ENCODE results near the gene PRKAG2. TPM values are rescaled to one million over a fixed set of nuclear protein-coding genes. Genes with fewer than 3 reads are reported as not detected.
A peak's percentile ranks its signal among the peaks of the same experiment; 100 is the strongest.

PRKAG2 gene
- total RNA-seq, 1 experiment from 2014 or later = 9.4 TPM

DNA sequence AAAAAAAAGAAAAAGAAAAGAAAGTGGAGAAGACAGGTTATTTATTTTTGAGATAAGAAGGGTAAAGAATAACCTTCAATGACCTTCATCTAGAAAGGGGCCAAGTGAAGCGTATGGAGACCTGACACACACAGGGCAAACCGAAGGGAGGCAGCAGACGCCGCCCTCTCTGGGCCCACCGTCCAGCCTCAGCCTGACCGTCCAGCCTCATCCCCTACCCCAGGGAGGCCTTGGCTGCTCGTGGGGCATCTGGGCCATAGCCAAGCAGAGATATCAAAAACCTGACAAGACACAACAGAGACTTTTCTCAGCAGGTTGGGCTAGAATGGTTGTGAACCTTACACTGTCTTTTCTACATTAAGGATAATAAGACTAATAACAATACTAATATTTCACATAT, 10.9 kb downstream of the PRKAG2 start:
- DNase-seq (ENCODE audit: low read depth) = no peak

- no peak for DNase-seq (ENCODE audit: low read depth)
Observed at GRCh38 chr7:151865070-151865670, 11.7 kb downstream of the PRKAG2 start.

GRCh38 chr7:151864561-151864960, 12.4 kb downstream of the PRKAG2 start:
- no peak for DNase-seq (ENCODE audit: low read depth)

DNA sequence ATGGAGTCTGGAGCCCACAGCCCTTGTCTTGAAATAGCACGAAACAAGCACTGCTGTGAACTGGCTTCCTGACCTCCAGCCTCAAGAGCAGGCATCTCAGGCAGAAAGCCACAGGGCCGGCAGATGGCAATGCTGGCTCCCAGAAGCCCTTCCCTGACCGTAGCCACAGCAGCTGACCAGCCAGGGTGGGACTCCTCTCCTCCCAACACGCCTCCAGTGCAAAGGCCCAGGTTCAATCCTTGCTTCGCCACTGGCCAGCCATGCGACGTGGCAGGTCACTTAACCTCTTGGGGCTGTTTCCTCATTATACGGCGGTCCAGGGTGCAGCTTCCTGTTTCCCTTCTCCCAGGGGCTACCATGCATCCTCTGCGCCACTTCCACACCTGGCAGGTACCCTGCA, 12.8 kb downstream of the PRKAG2 start:
- DNase-seq (ENCODE audit: low read depth) = no peak

DNA sequence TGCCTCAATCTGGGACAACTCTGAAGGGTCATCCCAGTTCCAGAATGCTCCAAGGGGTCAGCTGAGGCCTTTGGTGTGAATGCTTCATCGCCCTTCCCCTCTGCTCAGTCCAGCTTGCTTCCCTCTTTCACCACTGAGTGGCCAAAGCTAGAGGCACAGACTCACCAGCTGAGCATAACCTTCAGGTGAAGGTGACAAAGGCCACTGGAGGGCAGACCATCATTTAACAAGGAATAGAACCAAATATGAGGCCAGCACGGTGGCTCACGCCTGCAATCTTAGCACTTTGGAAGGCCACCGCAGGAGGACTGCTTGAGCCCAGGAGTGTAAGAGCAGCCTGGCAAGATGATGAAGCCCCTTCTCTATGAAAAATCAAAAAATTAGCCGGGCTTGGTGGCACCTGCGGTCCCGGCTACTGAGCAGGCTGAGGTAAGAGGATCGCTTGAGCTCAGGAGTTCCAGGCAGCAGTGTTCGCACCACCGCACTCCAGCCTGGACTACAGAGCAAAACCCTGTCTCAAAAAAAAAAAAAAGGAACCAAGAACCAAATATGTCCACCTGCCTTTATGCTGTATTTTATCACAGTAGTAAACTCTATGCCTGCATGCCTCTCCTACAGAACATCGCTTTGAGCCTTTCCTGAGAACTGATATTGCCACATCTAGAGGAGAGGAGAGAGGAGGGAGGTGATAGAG, 13.4 kb downstream of the PRKAG2 start:
- no peak for DNase-seq (ENCODE audit: low read depth)

DNA sequence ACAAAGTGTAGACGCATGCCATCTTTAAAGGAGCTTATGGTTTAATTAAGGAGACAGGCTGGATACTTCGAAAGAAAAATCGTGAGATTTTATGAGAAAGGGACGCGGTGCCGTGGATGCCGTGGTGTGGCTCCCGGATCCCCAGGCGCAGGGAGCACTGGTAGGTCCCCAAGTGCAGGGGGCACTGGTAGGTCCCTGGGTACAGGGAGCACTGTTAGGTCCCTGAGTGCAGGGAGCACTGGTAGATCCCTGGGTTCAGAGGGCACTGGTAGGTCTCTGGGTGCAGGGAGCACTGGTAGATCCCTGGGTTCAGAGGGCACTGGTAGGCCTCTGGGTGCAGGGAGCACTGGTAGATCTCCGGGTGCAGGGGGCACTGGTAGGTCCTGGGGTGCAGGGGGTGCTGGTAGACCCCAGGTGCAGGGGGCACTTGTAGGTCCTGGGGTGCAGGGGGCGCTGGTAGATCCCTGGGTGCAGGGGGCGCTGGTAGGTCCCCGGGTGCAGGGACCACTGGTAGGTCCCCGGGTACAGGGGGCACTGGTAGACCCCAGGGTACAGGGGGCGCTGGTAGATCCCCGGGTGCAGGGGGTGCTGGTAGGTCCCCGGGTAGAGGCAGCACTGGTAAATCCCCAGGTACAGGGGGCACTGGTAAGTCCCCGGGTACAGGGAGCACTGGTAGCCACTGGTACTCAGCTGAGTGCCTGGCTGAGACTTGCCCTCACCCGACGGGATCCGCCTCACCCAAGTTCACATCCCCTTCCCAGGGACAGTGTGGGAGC, 14.1 kb downstream of the PRKAG2 start:
- no peak for DNase-seq (ENCODE audit: low read depth)

DNA sequence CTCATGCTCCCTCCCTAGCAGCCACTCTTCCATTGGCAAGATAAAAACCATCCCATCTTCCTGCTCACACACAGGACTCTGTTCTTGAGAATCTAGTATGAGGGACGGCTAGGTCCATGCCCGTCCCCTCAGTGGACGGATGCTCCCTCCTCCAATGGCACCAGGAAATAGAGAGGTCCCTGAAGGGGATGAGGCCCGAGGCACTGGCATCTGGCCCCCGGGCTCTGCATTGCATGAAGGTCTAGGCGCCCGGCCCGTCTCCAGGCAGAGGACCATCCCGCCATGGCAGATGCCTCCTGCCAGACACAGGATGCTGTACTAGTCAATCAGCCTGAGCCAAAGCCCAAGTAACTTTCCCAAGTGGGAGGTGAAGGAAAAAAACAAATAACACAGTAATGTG, 15.0 kb downstream of the PRKAG2 start:
- no peak for DNase-seq (ENCODE audit: low read depth)

- DNase-seq (ENCODE audit: low read depth) = no peak
Observed at GRCh38 chr7:151860771-151861170, 16.1 kb downstream of the PRKAG2 start.

GRCh38 chr7:151859948-151860685, 16.8 kb downstream of the PRKAG2 start:
- DNase-seq (ENCODE audit: low read depth) = no peak

GRCh38 chr7:151859111-151859947, 17.6 kb downstream of the PRKAG2 start:
- peak; percentile 41 for DNase-seq (ENCODE audit: low read depth)

DNA sequence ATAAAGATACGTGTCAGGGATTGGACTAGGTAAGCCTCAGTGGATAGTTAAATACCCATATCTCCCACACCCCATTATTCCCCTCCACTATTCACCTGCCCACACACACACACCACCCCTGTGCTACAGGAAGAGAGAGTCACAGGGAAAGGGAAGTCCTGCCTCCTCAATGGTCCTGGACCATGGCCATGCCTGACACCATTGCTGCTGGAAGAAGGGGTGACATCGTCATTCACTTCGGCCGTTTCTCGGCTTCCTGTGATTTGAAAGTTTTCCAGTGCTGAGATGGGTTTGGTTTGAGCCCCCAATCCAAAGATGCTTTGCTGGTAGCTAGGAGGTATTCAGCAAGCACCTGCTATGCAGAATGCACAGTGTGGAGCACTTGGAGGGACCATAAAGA, 18.5 kb downstream of the PRKAG2 start:
- no peak for DNase-seq (ENCODE audit: low read depth)

DNA sequence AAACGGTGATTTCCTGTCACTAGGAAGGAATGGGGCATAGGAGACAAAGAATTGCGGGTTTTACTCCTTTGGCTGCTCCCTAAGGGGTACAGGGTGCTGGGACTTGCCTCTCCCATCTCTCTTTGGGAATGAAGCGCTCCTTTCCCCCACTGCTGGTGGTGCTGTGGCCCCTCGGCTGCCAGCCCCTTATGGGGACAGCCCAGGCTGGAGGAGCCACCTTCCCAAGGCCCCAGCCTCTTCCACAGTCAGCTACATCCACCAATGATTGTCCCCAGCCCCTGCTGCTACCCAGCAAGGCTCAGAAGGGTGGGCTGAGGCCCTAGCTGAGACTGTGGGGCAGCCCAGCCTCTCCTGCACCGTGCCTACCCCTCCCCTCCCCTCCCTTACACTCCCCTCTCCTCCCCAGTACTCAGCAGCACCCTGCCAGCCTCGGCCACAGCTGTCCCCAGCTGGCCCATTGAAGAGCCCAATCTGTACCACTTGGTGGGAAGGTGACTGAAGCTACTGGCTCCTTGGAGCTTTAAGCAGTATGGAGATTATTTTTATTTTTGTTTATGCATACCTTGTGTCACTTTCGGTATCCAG, 19.0 kb downstream of the PRKAG2 start:
- no peak for DNase-seq (ENCODE audit: low read depth)

DNA sequence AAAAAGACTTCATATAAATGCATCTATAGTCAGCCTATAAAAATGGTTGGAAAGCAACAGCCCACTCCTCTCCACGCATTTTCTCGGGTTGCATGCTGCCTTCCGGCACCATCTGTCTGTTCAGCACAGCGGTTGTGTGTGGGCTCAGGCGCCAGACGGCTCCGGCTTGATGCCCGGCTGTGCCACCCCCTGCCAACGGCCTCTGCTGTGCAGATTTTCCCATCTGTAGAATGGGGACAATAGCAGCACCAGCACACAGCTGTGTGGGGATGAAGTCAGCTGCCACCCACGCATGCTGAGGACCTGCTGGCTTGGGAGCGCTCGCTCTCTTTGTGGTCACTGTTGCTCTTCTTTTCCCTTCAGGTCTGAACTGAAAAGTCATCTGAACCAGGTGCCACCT, 19.5 kb downstream of the PRKAG2 start:
- DNase-seq (ENCODE audit: low read depth) = no peak

- no peak for DNase-seq (ENCODE audit: low read depth)
Observed at GRCh38 chr7:151856516-151856915, 20.4 kb downstream of the PRKAG2 start.

GRCh38 chr7:151856098-151856497, 20.8 kb downstream of the PRKAG2 start:
- no peak for DNase-seq (ENCODE audit: low read depth)

DNA sequence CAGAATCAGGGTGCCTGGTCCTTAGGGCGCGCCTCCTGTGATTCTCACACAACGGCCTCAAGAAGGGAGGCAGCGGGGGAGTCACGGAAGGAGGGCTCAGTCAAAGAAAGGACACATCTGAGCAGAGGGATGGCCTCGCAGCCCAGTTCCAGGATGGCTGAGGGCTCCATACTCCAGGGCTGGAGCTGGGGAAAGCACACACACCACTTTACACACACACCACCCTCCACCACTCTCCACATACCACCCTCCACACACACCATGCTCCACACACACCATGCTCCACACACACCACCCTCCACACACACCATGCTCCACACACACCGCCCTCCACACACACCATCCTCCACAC, 22.2 kb downstream of the PRKAG2 start:
- no peak for DNase-seq (ENCODE audit: low read depth)

- peak; percentile 34 for DNase-seq (ENCODE audit: low read depth)
Observed at GRCh38 chr7:151853896-151854719, 22.8 kb downstream of the PRKAG2 start.

- no peak for DNase-seq (ENCODE audit: low read depth)
Observed at GRCh38 chr7:151852486-151853396, 24.2 kb downstream of the PRKAG2 start.

GRCh38 chr7:151851782-151852181, 25.1 kb downstream of the PRKAG2 start:
- DNase-seq (ENCODE audit: low read depth) = no peak
